ENCODE measurements around the gene FAM221B. TPM values are rescaled to one million over a fixed set of nuclear protein-coding genes. Genes with fewer than 3 reads are reported as not detected.

Gene FAM221B
- total and polyA plus RNA-seq, 2 experiments from 2014 or later, result 0.47 TPM; not detected in 1

GRCh38 chr9:35864695-35865255 lies 36.2 kb upstream of the FAM221B start:
- H3K9me2 ChIP-seq (ENCODE audit: insufficient read depth), result peaks cover 5% of the 10 kb centered on the region; the same call in 1 of the 2 replicates
- H3K79me2 ChIP-seq (replicated peaks; ENCODE audit: insufficient read depth), result no peaks in the 10 kb centered on the region
- DNase-seq (ENCODE audit: low spot score) (no peak), ATAC-seq (peak; percentile 30; the same call in 2 of the 3 replicates)
- no peak overlapping the region for H3K4me3 ChIP-seq
- no peak overlapping the region for H3K4me2 ChIP-seq
- H3K4me1 ChIP-seq (ENCODE audit: insufficient read depth), result peaks cover 14% of the 10 kb centered on the region; the same call in 1 of the 2 replicates
- H3K36me3 ChIP-seq (ENCODE audit: insufficient read depth), result no peaks in the 10 kb centered on the region
- no peaks in the 10 kb centered on the region for H3K27me3 ChIP-seq (ENCODE audit: insufficient read depth)
- Mint-ChIP-seq H3K27ac (no peak overlapping the region), H3K4me1 (peaks cover 23% of the 10 kb centered on the region), H3K27me3 (ENCODE audit: insufficient read depth, low read depth, poor library complexity) (peaks cover 14% of the 10 kb centered on the region), H3K4me3 (no peak overlapping the region), H3K9me3 (no peaks in the 10 kb centered on the region), H3K36me3 (ENCODE audit: low read depth) (peaks cover under 1% of the 10 kb centered on the region; the same call in 1 of the 3 replicates)
- no peak for TF ChIP-seq ZNF462 (CRISPR knock-in tag; IDR thresholded peaks at IDR 0.05)
- no peak for TF ChIP-seq JUNB (IDR thresholded peaks at IDR 0.05; ENCODE audit: unreplicated experiment)
- no peak for TF ChIP-seq ZNF331 (CRISPR knock-in tag; IDR thresholded peaks at IDR 0.05; ENCODE audit: low read depth)
- no peak for TF ChIP-seq ETS1 (IDR thresholded peaks at IDR 0.05)
- no peak for TF ChIP-seq NANOG (IDR thresholded peaks at IDR 0.05; ENCODE audit: borderline replicate concordance)
- TF ChIP-seq CTCF (conservative IDR thresholded peaks at IDR 0.05; ENCODE audit: low read depth in 2 of 2), result no peak
- TF ChIP-seq ZNF114 (CRISPR knock-in tag; IDR thresholded peaks at IDR 0.05), result no peak
- TF ChIP-seq EZH2phosphoT487 (IDR thresholded peaks at IDR 0.05; ENCODE audit: unreplicated experiment), result no peak
- no peak for TF ChIP-seq POLR2AphosphoS5 (IDR thresholded peaks at IDR 0.05; ENCODE audit: low read depth)
- no peak for TF ChIP-seq CREB1 (CRISPR knock-in tag; IDR thresholded peaks at IDR 0.05; ENCODE audit: low read depth)
- no peak for TF ChIP-seq STAT1 (IDR thresholded peaks at IDR 0.05; ENCODE audit: unreplicated experiment)
- no peak for TF ChIP-seq REST (IDR thresholded peaks at IDR 0.05; ENCODE audit: unreplicated experiment)
- TF ChIP-seq EZH2 (IDR thresholded peaks at IDR 0.05; ENCODE audit: low read depth, unreplicated experiment), result no peak
- no peak overlapping the region for H2AFZ ChIP-seq
- H3K27ac ChIP-seq (ENCODE audit: low read depth), result no peak overlapping the region
- H3F3A ChIP-seq (replicated peaks; ENCODE audit: low read depth), result no peaks in the 10 kb centered on the region
- no peaks in the 10 kb centered on the region for H4K20me1 ChIP-seq (replicated peaks; ENCODE audit: insufficient read depth)

Measured in GM23338 (cell line).